NT2/D1 (cell line): Measurements from ENCODE around the gene DIAPH3.

Source experiments
- DNase-seq: peaks from one replicate; pipeline ENCODE4 v3.0.0-alpha.2; 2011; ENCODE audit warnings: low read depth, low spot score
- H3K27me3 ChIP-seq: 2 replicates; pipeline ENCODE4 v1.6.0; 2011; ENCODE audit warnings: mild to moderate bottlenecking; ENCODE audit not compliant: insufficient read length, insufficient read depth
- H3K36me3 ChIP-seq: 2 replicates; pipeline ENCODE4 v1.6.1; 2011; ENCODE audit warnings: mild to moderate bottlenecking, low read length, mixed read lengths; ENCODE audit not compliant: insufficient read depth, insufficient read length
- H3K4me1 ChIP-seq: 2 replicates; pipeline ENCODE4 v1.5.1; 2011; ENCODE audit not compliant: insufficient read depth, insufficient read length
- H3K4me3 ChIP-seq: 2 replicates; pipeline ENCODE4 v1.5.1; 2011; ENCODE audit warnings: low read depth; ENCODE audit not compliant: insufficient read length
- H3K9ac ChIP-seq: 2 replicates; pipeline ENCODE4 v1.6.0; 2011; ENCODE audit warnings: low read depth; ENCODE audit not compliant: insufficient read length
- H3K9me3 ChIP-seq: 2 replicates; pipeline ENCODE4 v1.5.1; 2011; ENCODE audit warnings: mild to moderate bottlenecking, low read length; ENCODE audit not compliant: insufficient read depth
- SUZ12 ChIP-seq: IDR thresholded peaks from 2 replicates; pipeline ENCODE4 v1.6.1; 2011; ENCODE audit not compliant: insufficient read length, insufficient read depth; ENCODE audit errors: extremely low read depth
- YY1 ChIP-seq: IDR thresholded peaks from 2 replicates; pipeline ENCODE4 v1.6.1; 2011; ENCODE audit not compliant: insufficient read length, insufficient read depth
- ZNF274 ChIP-seq: IDR thresholded peaks from 2 replicates; pipeline ENCODE4 v1.6.1; 2011; ENCODE audit warnings: mild to moderate bottlenecking, low read depth, low read length

DIAPH3 gene

DNA sequence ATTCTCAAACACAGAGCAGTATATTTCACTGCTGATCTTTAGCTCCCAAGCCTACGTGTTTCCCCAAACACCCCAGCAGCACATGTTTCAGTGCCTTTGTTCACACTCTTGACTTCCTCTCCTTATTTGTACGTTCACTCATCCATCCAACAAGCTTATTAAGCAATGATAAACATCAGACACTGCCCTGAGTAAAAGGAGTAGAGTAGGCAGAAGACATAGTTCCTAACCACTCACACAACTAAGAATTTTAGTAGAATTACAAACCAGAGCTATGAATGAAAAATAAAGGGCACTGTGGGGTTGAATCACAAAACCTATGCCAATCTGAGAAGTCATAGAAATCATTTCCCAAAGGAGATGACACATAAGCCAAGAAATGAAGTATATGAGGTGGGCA, 213.5 kb downstream of the DIAPH3 start:
- Histone ChIP-seq H3K27me3 (no peaks in the 10 kb centered on the region), H3K9ac (no peak overlapping the region), H3K4me1 (no peaks in the 10 kb centered on the region), H3K36me3 (no peaks in the 10 kb centered on the region), H3K9me3 (no peaks in the 10 kb centered on the region), H3K4me3 (no peak overlapping the region)
- TF ChIP-seq ZNF274 (no peak), SUZ12 (no peak), YY1 (no peak)
- no peak for DNase-seq

DNA sequence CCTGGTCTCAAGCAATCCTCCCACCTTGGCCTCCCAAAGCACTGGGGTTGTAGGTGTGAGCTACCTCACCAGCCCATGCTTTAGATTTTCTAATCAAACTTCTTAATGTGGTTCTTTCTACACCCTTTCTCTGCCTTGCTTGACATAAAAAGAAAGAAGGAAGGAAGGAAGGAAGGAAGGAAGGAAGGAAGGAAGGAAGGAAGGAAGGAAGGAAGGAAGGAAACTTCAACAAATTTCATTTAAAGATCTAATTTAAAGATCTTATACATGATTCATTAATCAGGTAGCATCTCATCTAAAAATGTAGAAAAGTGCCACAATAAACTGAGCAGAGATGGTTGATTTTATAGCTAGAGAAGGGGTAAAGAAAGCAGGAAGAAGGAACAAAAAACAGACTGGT, 215.0 kb downstream of the DIAPH3 start:
- Histone ChIP-seq H3K4me1 (no peaks in the 10 kb centered on the region), H3K36me3 (no peaks in the 10 kb centered on the region), H3K27me3 (no peaks in the 10 kb centered on the region), H3K9me3 (no peaks in the 10 kb centered on the region), H3K4me3 (no peak overlapping the region), H3K9ac (no peak overlapping the region)
- DNase-seq: no peak
- no peak for TF ChIP-seq ZNF274
- TF ChIP-seq SUZ12: no peak
- no peak for TF ChIP-seq YY1

DNA sequence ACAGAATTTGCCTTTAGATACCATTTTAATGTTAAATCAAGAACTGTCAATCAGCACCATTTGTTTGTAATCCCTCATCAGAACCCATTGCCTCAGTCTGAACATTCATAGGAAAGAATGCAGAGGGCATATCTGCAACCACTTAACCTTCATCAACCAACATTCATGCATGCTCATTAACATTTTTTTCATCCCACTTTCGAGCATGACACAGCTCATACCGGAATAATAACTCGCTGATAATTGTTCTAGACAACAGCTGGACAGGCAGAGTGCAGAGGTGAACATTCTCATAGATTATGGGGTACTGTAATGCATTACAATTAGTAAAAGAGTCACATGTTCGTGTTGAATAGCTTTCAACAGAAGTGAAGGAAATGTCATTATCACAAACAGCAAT, 216.8 kb downstream of the DIAPH3 start:
- H3K27me3 ChIP-seq: no peaks in the 10 kb centered on the region
- no peak overlapping the region for H3K9ac ChIP-seq
- H3K4me3 ChIP-seq: no peak overlapping the region
- H3K9me3 ChIP-seq: no peaks in the 10 kb centered on the region
- no peaks in the 10 kb centered on the region for H3K4me1 ChIP-seq
- no peaks in the 10 kb centered on the region for H3K36me3 ChIP-seq
- no peak for TF ChIP-seq ZNF274
- no peak for TF ChIP-seq YY1
- no peak for TF ChIP-seq SUZ12
- no peak for DNase-seq

DNA sequence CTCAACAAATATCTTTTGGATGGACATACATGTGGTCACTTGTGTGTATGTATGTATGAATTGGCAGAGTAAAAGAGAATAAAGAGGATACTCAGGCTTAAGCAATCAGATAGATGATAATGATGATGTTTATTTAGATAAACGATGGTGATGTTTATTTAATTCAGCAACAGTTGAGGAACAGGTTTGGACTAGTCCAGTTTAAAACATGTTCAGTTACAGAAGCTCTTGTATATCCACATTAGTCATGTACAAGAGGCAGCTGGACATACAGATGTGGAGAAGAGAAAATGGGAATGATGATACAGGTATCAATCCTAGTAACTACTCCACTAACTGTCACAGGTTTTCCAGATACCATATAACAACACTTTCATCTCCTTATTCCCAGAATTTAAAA, 232.1 kb downstream of the DIAPH3 start:
- TF ChIP-seq YY1: no peak
- TF ChIP-seq ZNF274: no peak
- TF ChIP-seq SUZ12: no peak
- DNase-seq: no peak
- H3K4me3 ChIP-seq: no peak overlapping the region
- no peaks in the 10 kb centered on the region for H3K4me1 ChIP-seq
- no peaks in the 10 kb centered on the region for H3K27me3 ChIP-seq
- no peak overlapping the region for H3K9ac ChIP-seq
- H3K36me3 ChIP-seq: no peaks in the 10 kb centered on the region
- no peaks in the 10 kb centered on the region for H3K9me3 ChIP-seq

DNA sequence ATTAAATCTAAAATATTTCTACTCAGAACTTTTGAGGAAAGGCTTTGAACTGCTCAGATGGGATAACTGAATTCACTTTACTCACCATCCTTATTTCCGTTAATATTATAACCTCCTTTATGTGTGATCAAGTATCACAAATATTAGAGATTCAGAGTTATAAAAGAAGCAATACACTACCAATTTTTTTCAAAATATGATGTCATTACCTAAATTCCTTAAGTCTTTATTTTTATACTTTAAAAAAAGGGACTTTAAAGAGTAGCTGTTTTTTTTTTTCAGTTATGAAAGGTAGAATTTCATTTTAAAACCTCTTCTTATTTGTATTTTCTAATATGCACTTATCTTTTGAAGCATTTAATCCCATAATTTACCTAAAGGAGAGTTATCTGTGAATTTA, 239.5 kb downstream of the DIAPH3 start:
- DNase-seq: no peak
- H3K9me3 ChIP-seq: no peaks in the 10 kb centered on the region
- no peaks in the 10 kb centered on the region for H3K27me3 ChIP-seq
- TF ChIP-seq ZNF274 (no peak), SUZ12 (no peak), YY1 (no peak)
- H3K36me3 ChIP-seq: no peaks in the 10 kb centered on the region
- no peak overlapping the region for H3K9ac ChIP-seq
- H3K4me3 ChIP-seq: no peak overlapping the region
- H3K4me1 ChIP-seq: no peaks in the 10 kb centered on the region

DNA sequence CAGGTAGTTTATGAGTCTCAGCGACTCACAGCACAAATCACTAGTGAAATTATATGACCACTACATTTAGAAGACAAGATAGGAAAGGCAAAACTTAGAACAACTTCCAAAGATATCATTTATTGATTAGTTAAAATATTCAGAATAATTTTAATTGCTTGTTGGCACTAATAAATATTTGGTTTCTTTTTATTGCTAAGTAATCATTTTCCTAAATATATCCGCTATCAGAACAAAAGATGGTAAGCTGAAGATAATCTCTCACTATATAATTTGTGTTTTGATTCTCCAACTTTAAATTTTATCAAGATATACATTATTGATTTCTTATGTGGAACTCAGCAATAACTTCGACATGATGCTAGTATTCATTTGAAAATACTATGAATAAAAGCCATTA, 248.5 kb downstream of the DIAPH3 start:
- Histone ChIP-seq H3K4me1 (no peaks in the 10 kb centered on the region), H3K27me3 (no peaks in the 10 kb centered on the region), H3K9me3 (no peaks in the 10 kb centered on the region), H3K9ac (no peak overlapping the region), H3K36me3 (no peaks in the 10 kb centered on the region), H3K4me3 (no peak overlapping the region)
- no peak for TF ChIP-seq YY1
- TF ChIP-seq SUZ12: no peak
- no peak for TF ChIP-seq ZNF274
- DNase-seq: no peak

DNA sequence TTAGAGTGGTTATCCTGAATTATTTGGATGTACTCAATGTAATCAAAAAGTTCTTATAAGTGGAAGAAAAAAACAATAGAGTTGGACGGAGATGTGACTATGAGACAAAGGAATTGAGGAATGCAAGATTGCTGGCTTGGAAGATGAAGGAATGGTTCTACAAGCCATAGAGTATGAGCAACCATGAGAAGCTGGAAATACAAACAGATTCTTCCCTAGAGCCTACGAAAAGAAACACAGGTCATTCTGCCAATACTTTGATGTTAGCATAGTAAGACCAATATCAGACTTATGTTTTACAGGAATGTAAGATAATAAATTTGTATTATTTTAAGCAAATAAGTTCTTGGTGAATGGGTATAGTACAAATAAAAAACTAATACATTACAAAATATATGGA, 249.2 kb downstream of the DIAPH3 start:
- DNase-seq: no peak
- Histone ChIP-seq H3K9me3 (no peaks in the 10 kb centered on the region), H3K27me3 (no peaks in the 10 kb centered on the region), H3K36me3 (no peaks in the 10 kb centered on the region), H3K4me1 (no peaks in the 10 kb centered on the region), H3K9ac (no peak overlapping the region), H3K4me3 (no peak overlapping the region)
- TF ChIP-seq YY1 (no peak), SUZ12 (no peak), ZNF274 (no peak)

DNA sequence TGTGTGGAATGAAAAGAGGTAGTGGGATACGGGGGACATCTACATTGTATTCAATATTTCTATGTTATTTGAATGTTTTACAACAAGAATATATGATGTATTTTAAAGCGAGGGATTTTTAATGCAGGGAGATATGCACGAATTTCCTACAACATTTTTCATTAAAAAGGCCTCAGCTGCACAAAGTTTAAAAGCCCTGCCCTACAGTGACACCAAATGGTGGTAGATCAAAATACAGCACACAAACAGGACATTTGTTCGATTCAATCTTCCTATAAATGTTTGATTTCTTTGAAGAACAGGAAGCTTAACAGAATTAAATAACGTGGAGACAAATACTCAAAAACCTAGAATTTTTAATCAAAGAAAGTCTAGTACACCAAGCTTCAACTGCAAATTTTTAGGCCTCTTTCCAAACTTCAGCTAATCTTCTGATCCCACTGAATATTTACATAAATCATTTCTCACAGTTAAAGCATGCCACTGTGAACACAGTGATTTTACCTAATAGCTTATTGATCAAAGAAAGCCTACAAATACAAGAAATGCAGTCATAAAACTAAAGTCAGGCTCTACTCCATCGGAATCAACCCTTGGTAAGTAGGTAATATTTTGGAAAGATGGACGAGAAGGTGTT, 257.2 kb downstream of the DIAPH3 start:
- no peak for DNase-seq
- H3K36me3 ChIP-seq: no peaks in the 10 kb centered on the region
- TF ChIP-seq SUZ12 (no peak), YY1 (no peak), ZNF274 (no peak)
- H3K4me3 ChIP-seq: no peak overlapping the region
- no peaks in the 10 kb centered on the region for H3K4me1 ChIP-seq
- H3K9ac ChIP-seq: no peak overlapping the region
- no peaks in the 10 kb centered on the region for H3K27me3 ChIP-seq
- H3K9me3 ChIP-seq: no peaks in the 10 kb centered on the region
